HG03469 (cell line): ENCODE results near the gene CTSW.
"Not testable (repeated sequence)": the region's sequence is repeated elsewhere in the genome, so short reads cannot be mapped to it uniquely, and the experiment has no call there.

Experiments
- ATAC-seq: cut with Tn5 transposase; IDR thresholded peaks from one replicate; pipeline ENCODE4 v1.9.1; 2021; ENCODE audit warnings: mild to moderate bottlenecking, moderate library complexity, moderate number of reproducible peaks; ENCODE audit not compliant: unreplicated experiment

Gene CTSW

GRCh38 chr11:65879617-65880016 is at the start of gene CTSW:
TSS of gene CTSW (plus strand) at chr11:65879837. CDS start at chr11:65879855, 18 bp downstream.
- ATAC-seq, result no peak

- ATAC-seq, result not testable (repeated sequence)
Observed at GRCh38 chr11:65832231-65832630, 47.4 kb upstream of the CTSW start.

- no peak for ATAC-seq
Observed at GRCh38 chr11:65833297-65834030, 46.2 kb upstream of the CTSW start, which contains the start of gene SNX32. TSS of gene SNX32 (plus strand) at chr11:65833963. CDS start at chr11:65834066, 103 bp downstream.

GRCh38 chr11:65834202-65834601 is 45.4 kb upstream of the CTSW start:
- no peak for ATAC-seq

- ATAC-seq, result no peak
Observed at GRCh38 chr11:65842144-65842543, 37.5 kb upstream of the CTSW start.

GRCh38 chr11:65843811-65844210 is 35.8 kb upstream of the CTSW start:
- ATAC-seq, result no peak

- ATAC-seq, result no peak
Observed at GRCh38 chr11:65844231-65844872, 35.3 kb upstream of the CTSW start.

GRCh38 chr11:65847746-65848145 is 31.9 kb upstream of the CTSW start:
- ATAC-seq, result no peak

- ATAC-seq, result not testable (repeated sequence)
Observed at GRCh38 chr11:65848693-65849092, 30.9 kb upstream of the CTSW start.

GRCh38 chr11:65849366-65849765 is 30.3 kb upstream of the CTSW start:
- no peak for ATAC-seq

- no peak for ATAC-seq
Observed at GRCh38 chr11:65849771-65850216, 29.8 kb upstream of the CTSW start.

GRCh38 chr11:65850217-65851082 is 29.2 kb upstream of the CTSW start:
- ATAC-seq, result no peak

- no peak for ATAC-seq
Observed at GRCh38 chr11:65851083-65851579, 28.5 kb upstream of the CTSW start.

- ATAC-seq, result no peak
Observed at GRCh38 chr11:65851811-65852507, 27.7 kb upstream of the CTSW start.

GRCh38 chr11:65852508-65853245 is 27.0 kb upstream of the CTSW start:
- ATAC-seq, result no peak

GRCh38 chr11:65853246-65853979 is 26.2 kb upstream of the CTSW start:
- no peak for ATAC-seq

- ATAC-seq, result no peak
Observed at GRCh38 chr11:65854161-65854592, 25.5 kb upstream of the CTSW start.

GRCh38 chr11:65854852-65855837 is 24.5 kb upstream of the CTSW start:
- ATAC-seq, result no peak
